ENCODE data around the gene USP3.

USP3 gene

GRCh38 chr15:63564093-63564492, 59.7 kb downstream of the USP3 start:
- DNase-seq = no peak
- H3K27me3 ChIP-seq (ENCODE audit: insufficient read depth, low read length, poor library complexity) = no peaks in the 10 kb centered on the region
- H3K4me3 ChIP-seq (ENCODE audit: low read depth in 1 of 2, low read length in 2 of 2) = no peak overlapping the region
- no peak overlapping the region for H3K27ac ChIP-seq (ENCODE audit: low read length)
- TF ChIP-seq CTCF (IDR thresholded peaks at IDR 0.05; ENCODE audit: borderline replicate concordance, extremely low read depth, low read length, poor library complexity, severe bottlenecking) (no peak), EZH2 (IDR thresholded peaks at IDR 0.05; ENCODE audit: borderline replicate concordance, low read depth, low read length, severe bottlenecking) (no peak)
- H3K9me3 ChIP-seq (ENCODE audit: insufficient read depth, low read length, severe bottlenecking) = no peaks in the 10 kb centered on the region
- no peaks in the 10 kb centered on the region for H3K4me1 ChIP-seq (ENCODE audit: insufficient read depth, low read length)
- no peak for ATAC-seq (ENCODE audit: insufficient read depth, low read depth)
- no peak overlapping the region for H3K9ac ChIP-seq (ENCODE audit: low read depth, low read length)
- H3K79me2 ChIP-seq (ENCODE audit: insufficient read depth, low read length) = no peaks in the 10 kb centered on the region
- H2AFZ ChIP-seq (ENCODE audit: low read depth, low read length) = no peak overlapping the region
- no peak overlapping the region for H3K4me2 ChIP-seq (ENCODE audit: insufficient read depth, low read length)
- H4K20me1 ChIP-seq (ENCODE audit: insufficient read depth, low read length) = no peaks in the 10 kb centered on the region
- peaks cover 47% of the 10 kb centered on the region for H3K36me3 ChIP-seq (ENCODE audit: insufficient read depth, low read length)

- Histone ChIP-seq H3K27ac (ENCODE audit: low read length) (no peak overlapping the region), H3K9ac (ENCODE audit: low read depth, low read length) (no peak overlapping the region), H3K4me1 (ENCODE audit: insufficient read depth, low read length) (no peaks in the 10 kb centered on the region), H3K4me3 (ENCODE audit: low read depth in 1 of 2, low read length in 2 of 2) (no peak overlapping the region), H2AFZ (ENCODE audit: low read depth, low read length) (no peak overlapping the region), H3K9me3 (ENCODE audit: insufficient read depth, low read length, severe bottlenecking) (no peaks in the 10 kb centered on the region), H3K27me3 (ENCODE audit: insufficient read depth, low read length, poor library complexity) (no peaks in the 10 kb centered on the region), H3K4me2 (ENCODE audit: insufficient read depth, low read length) (no peak overlapping the region), H4K20me1 (ENCODE audit: insufficient read depth, low read length) (no peaks in the 10 kb centered on the region), H3K79me2 (ENCODE audit: insufficient read depth, low read length) (no peaks in the 10 kb centered on the region), H3K36me3 (ENCODE audit: insufficient read depth, low read length) (peaks cover 39% of the 10 kb centered on the region)
- DNase-seq (no peak), ATAC-seq (ENCODE audit: insufficient read depth, low read depth) (no peak)
- TF ChIP-seq EZH2 (IDR thresholded peaks at IDR 0.05; ENCODE audit: borderline replicate concordance, low read depth, low read length, severe bottlenecking) (no peak), CTCF (IDR thresholded peaks at IDR 0.05; ENCODE audit: borderline replicate concordance, extremely low read depth, low read length, poor library complexity, severe bottlenecking) (no peak)
Observed at GRCh38 chr15:63565536-63566186, 61.3 kb downstream of the USP3 start.

GRCh38 chr15:63572749-63573464, 68.5 kb downstream of the USP3 start:
- no peak for ATAC-seq (ENCODE audit: insufficient read depth, low read depth)
- H3K4me1 ChIP-seq (ENCODE audit: insufficient read depth, low read length) = no peaks in the 10 kb centered on the region

More at GRCh38 chr15:63572749-63573464, 68.5 kb downstream of the USP3 start:
- Histone ChIP-seq H3K9ac (ENCODE audit: low read depth, low read length) (no peak overlapping the region), H3K27ac (ENCODE audit: low read length) (no peak overlapping the region), H3K27me3 (ENCODE audit: insufficient read depth, low read length, poor library complexity) (no peaks in the 10 kb centered on the region), H4K20me1 (ENCODE audit: insufficient read depth, low read length) (no peaks in the 10 kb centered on the region), H3K4me3 (ENCODE audit: low read depth in 1 of 2, low read length in 2 of 2) (no peak overlapping the region), H2AFZ (ENCODE audit: low read depth, low read length) (no peak overlapping the region), H3K36me3 (ENCODE audit: insufficient read depth, low read length) (peaks cover 31% of the 10 kb centered on the region), H3K4me2 (ENCODE audit: insufficient read depth, low read length) (no peak overlapping the region), H3K79me2 (ENCODE audit: insufficient read depth, low read length) (no peaks in the 10 kb centered on the region), H3K9me3 (ENCODE audit: insufficient read depth, low read length, severe bottlenecking) (no peaks in the 10 kb centered on the region)
- no peak for TF ChIP-seq CTCF (IDR thresholded peaks at IDR 0.05; ENCODE audit: borderline replicate concordance, extremely low read depth, low read length, poor library complexity, severe bottlenecking)
- no peak for TF ChIP-seq EZH2 (IDR thresholded peaks at IDR 0.05; ENCODE audit: borderline replicate concordance, low read depth, low read length, severe bottlenecking)
- DNase-seq = no peak

Measured in DND-41 (cell line).